ENCODE results near the gene ANGPTL3.
A peak's percentile ranks its signal among the peaks of the same experiment; 100 is the strongest.
"Not testable (repeated sequence)": the region's sequence is repeated elsewhere in the genome, so short reads cannot be mapped to it uniquely, and the experiment has no call there.

The ANGPTL3 gene, protein sequence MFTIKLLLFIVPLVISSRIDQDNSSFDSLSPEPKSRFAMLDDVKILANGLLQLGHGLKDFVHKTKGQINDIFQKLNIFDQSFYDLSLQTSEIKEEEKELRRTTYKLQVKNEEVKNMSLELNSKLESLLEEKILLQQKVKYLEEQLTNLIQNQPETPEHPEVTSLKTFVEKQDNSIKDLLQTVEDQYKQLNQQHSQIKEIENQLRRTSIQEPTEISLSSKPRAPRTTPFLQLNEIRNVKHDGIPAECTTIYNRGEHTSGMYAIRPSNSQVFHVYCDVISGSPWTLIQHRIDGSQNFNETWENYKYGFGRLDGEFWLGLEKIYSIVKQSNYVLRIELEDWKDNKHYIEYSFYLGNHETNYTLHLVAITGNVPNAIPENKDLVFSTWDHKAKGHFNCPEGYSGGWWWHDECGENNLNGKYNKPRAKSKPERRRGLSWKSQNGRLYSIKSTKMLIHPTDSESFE

DNA sequence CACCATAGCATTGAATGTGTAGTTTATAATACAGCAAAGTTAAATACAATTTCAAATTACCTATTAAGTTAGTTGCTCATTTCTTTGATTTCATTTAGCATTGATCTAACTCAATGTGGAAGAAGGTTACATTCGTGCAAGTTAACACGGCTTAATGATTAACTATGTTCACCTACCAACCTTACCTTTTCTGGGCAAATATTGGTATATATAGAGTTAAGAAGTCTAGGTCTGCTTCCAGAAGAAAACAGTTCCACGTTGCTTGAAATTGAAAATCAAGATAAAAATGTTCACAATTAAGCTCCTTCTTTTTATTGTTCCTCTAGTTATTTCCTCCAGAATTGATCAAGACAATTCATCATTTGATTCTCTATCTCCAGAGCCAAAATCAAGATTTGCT is at the start of gene ANGPTL3:
Gene ANGPTL3 (plus strand): TSS at position 240 of the 400 bp plus-strand sequence. CDS start 47 bp downstream, at position 287.
- DNase-seq (ENCODE audit: low read depth, low spot score): no peak

- no peak for DNase-seq (ENCODE audit: low read depth, low spot score)
Measured at GRCh38 chr1:62561306-62561705, 36.0 kb upstream of the ANGPTL3 start.

- not testable (repeated sequence) for DNase-seq (ENCODE audit: low read depth, low spot score)
Measured at GRCh38 chr1:62567182-62567581, 30.1 kb upstream of the ANGPTL3 start.

DNA sequence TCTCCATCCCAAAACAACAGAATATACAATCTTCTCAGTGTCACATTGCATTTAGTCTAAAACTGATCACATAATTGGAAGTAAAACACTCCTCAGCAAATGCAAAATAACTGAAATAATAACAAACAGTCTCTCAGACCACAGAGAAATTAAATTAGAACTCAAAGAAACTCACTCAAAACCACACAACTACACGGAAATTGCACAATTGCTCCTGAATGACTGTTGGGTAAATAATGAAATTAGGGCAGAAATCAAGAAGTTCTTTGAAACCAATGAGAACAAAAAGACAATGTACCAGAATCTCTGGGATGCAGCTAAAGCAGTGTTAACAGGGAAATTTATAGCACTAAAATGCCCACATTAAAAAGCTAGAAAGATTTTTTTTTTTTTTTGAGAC is 29.4 kb upstream of the ANGPTL3 start:
- DNase-seq (ENCODE audit: low read depth, low spot score): not testable (repeated sequence)

- DNase-seq (ENCODE audit: low read depth, low spot score): not testable (repeated sequence)
Measured at GRCh38 chr1:62571517-62571916, 25.8 kb upstream of the ANGPTL3 start.

DNA sequence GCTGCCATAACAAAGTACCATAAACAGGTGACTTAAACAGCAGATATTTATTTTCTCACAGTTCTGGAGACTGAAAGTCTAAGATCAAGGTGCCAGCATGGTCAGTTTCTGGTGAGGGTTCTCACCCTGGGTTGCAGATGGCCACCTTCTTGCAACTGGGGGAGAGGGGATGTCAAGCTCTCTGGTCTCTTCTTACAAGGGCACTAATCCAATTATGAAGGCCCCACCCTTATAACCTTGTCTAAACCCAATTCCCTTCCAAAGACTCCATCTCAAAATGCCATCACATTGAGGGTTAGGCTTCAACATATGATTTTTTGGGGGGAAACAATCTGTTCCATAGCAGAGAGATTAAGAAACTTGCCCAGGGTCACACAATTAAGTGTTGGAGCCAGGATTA is 24.8 kb upstream of the ANGPTL3 start:
- DNase-seq (ENCODE audit: low read depth, low spot score): no peak

- DNase-seq (ENCODE audit: low read depth, low spot score): no peak
Measured at GRCh38 chr1:62573675-62574074, 23.6 kb upstream of the ANGPTL3 start.

GRCh38 chr1:62585469-62586155 is 11.7 kb upstream of the ANGPTL3 start:
- DNase-seq (ENCODE audit: low read depth, low spot score): no peak

DNA sequence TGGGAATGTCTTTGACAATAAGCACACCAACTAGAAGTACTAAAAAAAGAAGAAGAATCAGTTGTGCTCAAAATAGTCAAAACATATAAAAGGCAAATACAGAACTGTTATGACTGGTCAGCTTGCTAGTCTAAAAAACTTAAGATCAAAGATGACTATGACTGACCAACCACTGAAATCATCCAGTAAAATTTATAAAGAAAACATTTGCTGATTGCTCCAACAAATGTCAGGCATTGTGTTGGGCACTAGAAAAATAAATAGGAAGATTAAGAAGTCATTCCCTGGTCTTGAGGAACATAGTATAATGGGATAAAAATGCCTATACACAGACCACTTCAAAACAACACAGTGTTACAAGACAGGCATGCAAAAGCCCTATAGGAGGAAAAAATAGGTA is 9.3 kb upstream of the ANGPTL3 start:
- DNase-seq (ENCODE audit: low read depth, low spot score): no peak

DNA sequence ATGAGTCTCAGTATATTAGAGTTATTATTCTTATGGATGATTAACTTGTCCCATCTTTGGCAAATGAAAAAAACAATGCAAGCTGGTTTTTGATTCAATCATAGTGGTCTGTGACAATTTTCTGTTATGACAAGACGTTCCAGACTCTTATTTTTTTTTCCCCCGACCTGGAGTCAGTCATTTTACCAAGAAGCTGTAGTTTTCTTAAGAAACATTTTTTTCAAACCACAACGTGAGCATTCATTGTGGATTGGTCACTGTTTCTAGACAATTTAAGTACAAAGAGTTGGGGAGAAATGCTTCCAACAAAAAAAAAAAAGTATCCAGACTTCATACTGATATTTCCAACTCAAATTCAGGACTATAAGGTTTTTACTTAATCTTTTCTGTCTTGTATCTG is 8.0 kb upstream of the ANGPTL3 start:
- no peak for DNase-seq (ENCODE audit: low read depth, low spot score)

GRCh38 chr1:62590255-62590969 is 6.9 kb upstream of the ANGPTL3 start:
- no peak for DNase-seq (ENCODE audit: low read depth, low spot score)

- no peak for DNase-seq (ENCODE audit: low read depth, low spot score)
Measured at GRCh38 chr1:62590970-62591368, 6.4 kb upstream of the ANGPTL3 start.

- DNase-seq (ENCODE audit: low read depth, low spot score): no peak
Measured at GRCh38 chr1:62593825-62594394, 3.4 kb upstream of the ANGPTL3 start.

- DNase-seq (ENCODE audit: low read depth, low spot score): no peak
Measured at GRCh38 chr1:62595647-62596046, 1.7 kb upstream of the ANGPTL3 start.

DNA sequence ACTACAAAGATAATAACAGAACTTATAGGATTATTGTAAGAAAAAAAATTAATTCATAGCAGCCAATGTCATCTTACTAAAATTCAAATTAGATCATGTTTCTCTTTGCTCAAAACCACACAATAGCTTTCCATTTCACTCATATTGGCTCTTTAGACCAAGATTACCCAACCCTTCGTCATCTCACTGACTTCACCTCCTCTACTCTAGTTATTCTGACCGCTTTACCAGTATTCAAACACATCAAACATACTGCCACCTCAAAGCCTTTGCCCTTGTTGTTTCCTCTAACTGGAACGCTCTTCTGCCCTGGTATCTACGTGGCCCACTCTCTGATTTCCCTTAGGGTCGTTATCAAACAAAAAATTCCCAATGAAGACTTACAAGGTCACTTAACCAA is 1.7 kb downstream of the ANGPTL3 start:
- DNase-seq (ENCODE audit: low read depth, low spot score): no peak

DNA sequence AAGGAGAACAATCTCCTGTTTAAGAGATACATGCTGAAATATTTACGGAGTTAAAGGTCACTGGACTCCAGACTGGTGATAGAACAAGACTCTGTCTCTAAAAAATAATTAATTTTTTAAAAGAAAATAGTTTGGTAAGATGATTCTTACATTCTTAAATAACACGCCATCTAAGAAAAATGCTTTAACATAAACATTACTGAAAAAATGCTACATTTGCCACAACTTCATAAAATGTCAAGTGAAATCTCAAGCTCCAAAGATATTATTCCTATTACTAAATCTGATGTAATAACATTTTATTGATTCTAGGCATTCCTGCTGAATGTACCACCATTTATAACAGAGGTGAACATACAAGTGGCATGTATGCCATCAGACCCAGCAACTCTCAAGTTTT is 4.1 kb downstream of the ANGPTL3 start:
- no peak for DNase-seq (ENCODE audit: low read depth, low spot score)

DNA sequence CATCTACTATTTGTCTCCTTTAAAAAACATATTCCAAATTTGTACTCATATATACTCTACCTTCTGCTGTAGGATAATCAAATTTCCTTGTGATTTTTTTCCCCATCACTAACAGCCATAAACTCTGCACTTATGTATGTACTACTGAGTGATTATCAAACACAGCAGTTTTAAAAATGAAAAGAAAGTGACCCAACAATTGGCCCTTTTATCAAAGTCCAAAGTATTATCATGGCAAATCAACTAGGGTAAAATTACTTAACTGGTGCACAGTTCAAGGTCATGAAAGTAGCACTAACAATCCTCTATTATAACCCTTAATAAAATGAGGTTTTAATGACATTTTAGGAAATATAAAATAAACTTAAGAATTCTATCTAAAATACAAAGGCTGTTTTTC is 11.6 kb downstream of the ANGPTL3 start:
- no peak for DNase-seq (ENCODE audit: low read depth, low spot score)

DNA sequence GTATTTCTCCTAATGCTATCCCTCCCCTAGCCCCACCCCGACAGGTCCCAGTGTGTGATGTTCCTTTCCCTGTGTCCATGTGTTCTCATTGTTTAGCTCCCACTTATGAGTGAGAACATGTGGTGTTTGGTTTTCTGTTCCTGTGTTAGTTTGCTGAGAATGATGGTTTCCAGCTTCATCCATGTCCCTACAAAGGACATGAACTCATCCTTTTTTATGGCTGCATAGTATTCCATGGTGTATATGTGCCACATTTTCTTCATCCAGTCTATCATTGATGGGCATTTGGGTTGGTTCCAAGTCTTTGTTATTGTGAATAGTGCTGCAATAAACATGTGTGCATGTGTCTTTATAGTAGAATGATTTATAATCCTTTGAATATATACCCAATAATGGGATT is 13.3 kb downstream of the ANGPTL3 start:
- DNase-seq (ENCODE audit: low read depth, low spot score): not testable (repeated sequence)

GRCh38 chr1:62612770-62613169 is 15.4 kb downstream of the ANGPTL3 start:
- no peak for DNase-seq (ENCODE audit: low read depth, low spot score)

GRCh38 chr1:62613325-62613727 is 16.0 kb downstream of the ANGPTL3 start:
- DNase-seq (ENCODE audit: low read depth, low spot score): no peak

GRCh38 chr1:62613890-62614289 is 16.6 kb downstream of the ANGPTL3 start:
- no peak for DNase-seq (ENCODE audit: low read depth, low spot score)

DNA sequence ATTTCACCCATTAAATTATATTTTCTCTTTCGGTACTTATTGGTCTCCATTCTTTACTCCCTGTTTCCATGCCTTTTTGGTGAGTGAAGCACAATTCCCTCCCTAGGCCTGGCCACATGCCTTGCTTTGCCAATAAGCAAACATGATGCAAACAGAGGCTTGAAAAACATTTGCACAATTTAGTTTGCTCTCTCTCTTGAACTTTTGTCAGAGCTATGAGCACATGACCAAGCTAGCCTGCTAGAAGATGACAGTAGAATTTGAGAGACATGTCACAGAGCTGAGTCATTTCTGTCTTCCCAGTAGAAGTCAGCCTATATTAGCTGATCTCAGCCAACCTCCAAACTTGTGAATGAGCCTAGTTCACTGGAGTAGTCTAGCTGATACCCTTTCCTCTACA is 24.6 kb downstream of the ANGPTL3 start:
- DNase-seq (ENCODE audit: low read depth, low spot score): peak; percentile 30
